SK-N-SH (cell line): ENCODE data around the gene GABRE. TPM values are rescaled to one million over a fixed set of nuclear protein-coding genes. Genes with fewer than 3 reads are reported as not detected.

Source experiments
- CTCF ChIA-PET: fragments of 300-600, 350-600 bp; formaldehyde crosslinking; extraction: SDS; loops from one replicate; lab custom pipeline; 2021; lab: Yijun Ruan, JAX
- POLR2A ChIA-PET: fragments of 350-600 bp; sonication (Branson Sonifier 250); formaldehyde crosslinking; extraction: SDS; loops from one replicate; lab custom pipeline; 2020; ENCODE audit warnings: antibody characterized with exemption, inconsistent platforms; lab: Yijun Ruan, JAX
- DNase-seq: peaks from one replicate; pipeline ENCODE4 v3.0.0; 2012
- H2AFZ ChIP-seq: fragments of 200-600 bp; sonication (generic); 2 replicates; pipeline ENCODE4 v1.8.1; 2016; ENCODE audit warnings: antibody characterized with exemption, mild to moderate bottlenecking, low read depth
- H3F3A ChIP-seq: fragments of 200-600 bp; sonication (generic); replicated peaks from 2 replicates; pipeline ENCODE3; 2016; ENCODE audit warnings: antibody characterized with exemption, mild to moderate bottlenecking; ENCODE audit not compliant: insufficient read depth
- H3K27ac ChIP-seq, 2 experiments: fragments of 200-500 bp in 1 of 2; fragments of 200-600 bp in 1 of 2; sonication (Bioruptor generic) in 1 of 2; sonication (generic), shearing (Covaris generic) in 1 of 2; 2 replicates each; pipeline versions ENCODE4 v1.5.1 to v1.6.1; 2014 to 2016; ENCODE audit warnings: low read depth in 2 of 2, inconsistent platforms in 1 of 2, low read length in 1 of 2, mild to moderate bottlenecking in 1 of 2, mixed read lengths in 1 of 2
- H3K27me3 ChIP-seq: fragments of 200-600 bp; sonication (generic), shearing (Covaris generic); 2 replicates; pipeline ENCODE4 v1.6.1; 2016; ENCODE audit warnings: mixed run types; ENCODE audit not compliant: insufficient read depth
- H3K36me3 ChIP-seq, 2 experiments: fragments of 200-500 bp in 1 of 2; fragments of 200-600 bp in 1 of 2; sonication (Bioruptor generic) in 1 of 2; sonication (generic) in 1 of 2; replicated peaks in 1 of 2; 2 replicates each; pipeline versions ENCODE3 to v1.5.1; 2014 to 2016; ENCODE audit warnings: low read length in 1 of 2, mild to moderate bottlenecking in 1 of 2; ENCODE audit not compliant: insufficient read depth in 2 of 2, control insufficient read depth in 1 of 2
- H3K4me1 ChIP-seq, 2 experiments: fragments of 200-500 bp in 1 of 2; fragments of 200-600 bp in 1 of 2; sonication (Bioruptor generic) in 1 of 2; sonication (generic), shearing (Covaris generic) in 1 of 2; 2 replicates each; pipeline versions ENCODE4 v1.5.1 to v1.6.1; 2014 to 2016; ENCODE audit warnings: low read depth in 1 of 2, low read length in 1 of 2, mixed run types in 1 of 2; ENCODE audit not compliant: insufficient read depth in 2 of 2, control insufficient read depth in 1 of 2
- H3K4me2 ChIP-seq: fragments of 200-600 bp; sonication (generic), shearing (Covaris generic); 2 replicates; pipeline ENCODE4 v1.6.1; 2017; ENCODE audit warnings: mixed run types
- H3K4me3 ChIP-seq, 2 experiments: fragments of 200-500 bp in 1 of 2; fragments of 200-600 bp in 1 of 2; sonication (Bioruptor generic) in 1 of 2; sonication (generic), shearing (Covaris generic) in 1 of 2; 2 replicates each; pipeline versions ENCODE4 v1.5.1 to v1.8.1; 2014 to 2016; ENCODE audit warnings: low read depth in 2 of 2, inconsistent platforms in 1 of 2, low read length in 1 of 2, mild to moderate bottlenecking in 1 of 2, mixed read lengths in 1 of 2, moderate library complexity in 1 of 2
- H3K79me2 ChIP-seq: fragments of 200-600 bp; sonication (generic); 2 replicates; pipeline ENCODE4 v1.8.1; 2017; ENCODE audit warnings: mild to moderate bottlenecking; ENCODE audit not compliant: insufficient read depth
- H3K9ac ChIP-seq: fragments of 200-600 bp; sonication (generic); 2 replicates; pipeline ENCODE4 v1.6.1; 2017; ENCODE audit warnings: mixed run types
- H3K9me2 ChIP-seq: fragments of 200-600 bp; sonication (generic); 2 replicates; pipeline ENCODE4 v1.6.1; 2017; ENCODE audit warnings: mixed run types
- H3K9me3 ChIP-seq: fragments of 200-600 bp; sonication (generic); 2 replicates; pipeline ENCODE4 v1.6.1; 2017; ENCODE audit warnings: mixed run types, mild to moderate bottlenecking, moderate library complexity
- H4K20me1 ChIP-seq: fragments of 200-600 bp; sonication (generic); 2 replicates; pipeline ENCODE4 v1.6.1; 2017; ENCODE audit warnings: mild to moderate bottlenecking, mixed run types; ENCODE audit not compliant: insufficient read depth
- CTCF ChIP-seq: fragments of 200-600 bp; sonication (generic); IDR thresholded peaks from 2 replicates; pipeline ENCODE4 v1.6.1; 2017; ENCODE audit warnings: antibody characterized with exemption, mild to moderate bottlenecking, moderate library complexity
- ELF1 ChIP-seq: IDR thresholded peaks from 2 replicates; pipeline ENCODE4 v1.4.0; 2012
- EZH2phosphoT487 ChIP-seq: fragments of 200-600 bp; sonication (generic); IDR thresholded peaks from 2 replicates; pipeline ENCODE4 v1.6.1; 2017; ENCODE audit warnings: low read depth, mixed run types, mild to moderate bottlenecking, antibody characterized with exemption, moderate library complexity, borderline replicate concordance
- FOSL2 ChIP-seq: IDR thresholded peaks from 2 replicates; pipeline ENCODE4 v1.4.0; 2012; ENCODE audit warnings: low read depth, mild to moderate bottlenecking, moderate library complexity, borderline replicate concordance
- FOXJ3 ChIP-seq: sonication (generic); formaldehyde crosslinking; IDR thresholded peaks from 2 replicates; pipeline ENCODE4 v1.5.1; 2020; ENCODE audit warnings: mild to moderate bottlenecking, missing genetic modification reagents
- FOXM1 ChIP-seq: IDR thresholded peaks from 2 replicates; pipeline ENCODE4 v1.4.0; 2012; ENCODE audit warnings: low read depth, mild to moderate bottlenecking
- GABPA ChIP-seq: IDR thresholded peaks from 2 replicates; pipeline ENCODE4 v1.4.0; 2012; ENCODE audit warnings: low read depth, mild to moderate bottlenecking
- GATA2 ChIP-seq: sonication (generic); formaldehyde crosslinking; IDR thresholded peaks from 2 replicates; pipeline ENCODE4 v1.5.0; 2020; ENCODE audit warnings: mild to moderate bottlenecking, missing genetic modification reagents
- MXI1 ChIP-seq: IDR thresholded peaks from 2 replicates; pipeline ENCODE4 v1.6.1; 2012; ENCODE audit warnings: mild to moderate bottlenecking, low read depth, low read length, improper control_type of control experiment
- PBX3 ChIP-seq: IDR thresholded peaks from 2 replicates; pipeline ENCODE4; 2012
- RAD21 ChIP-seq: IDR thresholded peaks from 2 replicates; pipeline ENCODE4 v1.6.1; 2012; ENCODE audit warnings: mild to moderate bottlenecking, low read length
- RCOR1 ChIP-seq: fragments of 150-350 bp; IDR thresholded peaks from 2 replicates; pipeline ENCODE4 v1.6.1; 2017; ENCODE audit warnings: antibody characterized with exemption, low read length
- RFX5 ChIP-seq: IDR thresholded peaks from 2 replicates; pipeline ENCODE4 v1.6.1; 2012; ENCODE audit warnings: mild to moderate bottlenecking, improper control_type of control experiment, low read length
- TAF1 ChIP-seq: IDR thresholded peaks from 2 replicates; pipeline ENCODE4 v1.6.1; 2012; ENCODE audit warnings: low read depth, mild to moderate bottlenecking, low read length, moderate library complexity, borderline replicate concordance
- TEAD4 ChIP-seq: IDR thresholded peaks from 2 replicates; pipeline ENCODE4 v1.4.0; 2012; ENCODE audit warnings: mild to moderate bottlenecking, borderline replicate concordance; ENCODE audit not compliant: insufficient read depth
- USF2 ChIP-seq: fragments of 150-350 bp; IDR thresholded peaks from 2 replicates; pipeline ENCODE4 v1.6.1; 2017; ENCODE audit warnings: antibody characterized with exemption, low read length, low read depth, borderline replicate concordance
- WGBS: methylation state at CpG from one replicate; pipeline ENCODE4 v1.1.6; 2017; ENCODE audit warnings: low lambda C conversion rate; 5-methylcytosine and 5-hydroxymethylcytosine counted together
- polyA plus RNA-seq, 3 experiments: library from polyadenylated mRNA; depleted of rRNA; stranded (reverse); fragments of >200 nt; gene quantifications; 2 replicates each; pipeline ENCODE4 v1.2.3, GENCODE V29; 2012
- TF ChIP-seq, protein P1 (sequence below): IDR thresholded peaks from 2 replicates; pipeline ENCODE4 v1.4.0; 2012; ENCODE audit warnings: low read depth, borderline replicate concordance

Gene GABRE
- polyA plus RNA-seq, 1 of the 3 experiments (the other 2 are of a cell fraction), result 8.1 TPM

- CTCF ChIA-PET, result interaction anchor here (0.9 kb wide), 1 partner anchor 16 kb away, joined by 3 read pairs; no protein-coding TSS in a partner anchor
- Histone ChIP-seq H3K79me2 (no peaks in the 10 kb centered on the region), H3F3A (no peaks in the 10 kb centered on the region), H3K4me2 (no peak overlapping the region), H2AFZ (no peak overlapping the region), H3K9me2 (no peaks in the 10 kb centered on the region), H3K4me3 (no peak overlapping the region)
- DNase-seq, result no peak
- POLR2A ChIA-PET, result no interaction called here
- TF ChIP-seq GATA2 (no peak), RFX5 (no peak), ELF1 (no peak), GABPA (no peak), MXI1 (no peak), TAF1 (no peak), PBX3 (no peak), TEAD4 (no peak), EZH2phosphoT487 (no peak), RAD21 (no peak), CTCF (no peak), RCOR1 (no peak)
- TF ChIP-seq, protein P1, sequence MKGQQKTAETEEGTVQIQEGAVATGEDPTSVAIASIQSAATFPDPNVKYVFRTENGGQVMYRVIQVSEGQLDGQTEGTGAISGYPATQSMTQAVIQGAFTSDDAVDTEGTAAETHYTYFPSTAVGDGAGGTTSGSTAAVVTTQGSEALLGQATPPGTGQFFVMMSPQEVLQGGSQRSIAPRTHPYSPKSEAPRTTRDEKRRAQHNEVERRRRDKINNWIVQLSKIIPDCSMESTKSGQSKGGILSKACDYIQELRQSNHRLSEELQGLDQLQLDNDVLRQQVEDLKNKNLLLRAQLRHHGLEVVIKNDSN, result no peak
- TF ChIP-seq, all 33 proteins: peak for 0
- Histone ChIP-seq H3K9me3 (no peaks in the 10 kb centered on the region), H3K36me3 (no peaks in the 10 kb centered on the region), H4K20me1 (no peaks in the 10 kb centered on the region), H3K27ac (no peak overlapping the region), H3K4me1 (no peaks in the 10 kb centered on the region), H3K9ac (no peak overlapping the region), H3K27me3 (no peaks in the 10 kb centered on the region; the same call in 1 of the 2 replicates)
- 17% methylated on average over 5 of the region's 5 CpGs for WGBS
Observed at GRCh38 chrX:151999813-152000212, 25.3 kb upstream of the GABRE start.

GRCh38 chrX:151997539-151997938 is 23.1 kb upstream of the GABRE start:
- no peaks in the 10 kb centered on the region for H3K4me1 ChIP-seq
- WGBS, result 32% methylated on average over 1 of the region's 1 CpG
- no peaks in the 10 kb centered on the region for H3K9me2 ChIP-seq
- H3K79me2 ChIP-seq, result no peaks in the 10 kb centered on the region
- POLR2A ChIA-PET, result no interaction called here
- H3F3A ChIP-seq, result no peaks in the 10 kb centered on the region
- no peak overlapping the region for H3K4me2 ChIP-seq
- TF ChIP-seq FOSL2 (no peak), PBX3 (no peak), USF2 (no peak), FOXM1 (no peak), FOXJ3 (CRISPR knock-in tag) (no peak)
- TF ChIP-seq, protein P1, result no peak
- TF ChIP-seq, all 33 proteins: peak for 0
- H3K36me3 ChIP-seq, result no peaks in the 10 kb centered on the region
- no peaks in the 10 kb centered on the region for H3K9me3 ChIP-seq
- H3K9ac ChIP-seq, result no peak overlapping the region
- no peak overlapping the region for H3K4me3 ChIP-seq
- H3K27ac ChIP-seq, result no peak overlapping the region
- no peak for DNase-seq
- H4K20me1 ChIP-seq, result no peaks in the 10 kb centered on the region
- H3K27me3 ChIP-seq, result no peaks in the 10 kb centered on the region; the same call in 1 of the 2 replicates
- CTCF ChIA-PET, result no interaction called here
- no peak overlapping the region for H2AFZ ChIP-seq
